IMR-90 (cell line): ENCODE measurements around the gene CBL. TPM values are rescaled to one million over a fixed set of nuclear protein-coding genes. Genes with fewer than 3 reads are reported as not detected.

ENCODE experiments used
- ATAC-seq: fragments of 200-7000 bp; cut with Tn5 transposase; 2 replicates; pipeline ENCODE4 v1.9.1; 2020; ENCODE audit warnings: low read depth, mild to moderate bottlenecking, moderate library complexity
- BruUV-seq: library from RNA; stranded (reverse); fragments of 400-500 nt; replicated peaks from 2 replicates; lab custom pipeline; 2021; lab: Mats Ljungman, UMichigan
- CTCF ChIA-PET: fragments of 300-600 bp; formaldehyde crosslinking; extraction: SDS; loops from one replicate; lab custom pipeline; 2021; ENCODE audit warnings: antibody characterized with exemption; lab: Yijun Ruan, JAX
- POLR2A ChIA-PET: fragments of 300-600 bp; sonication (Branson Sonifier 250); formaldehyde crosslinking; loops from one replicate; lab custom pipeline; 2022; ENCODE audit warnings: antibody characterized with exemption; ENCODE audit not compliant: unreplicated experiment; lab: Charles Lee
- DNase-seq: peaks from one replicate; pipeline ENCODE4 v3.0.0; 2013
- H2AFZ ChIP-seq: replicated peaks from 2 replicates; pipeline ENCODE3; 2013; ENCODE audit warnings: low read length, mild to moderate bottlenecking; ENCODE audit not compliant: poor library complexity
- H2AK5ac ChIP-seq: 2 replicates; pipeline ENCODE4 v1.6.1; 2013; ENCODE audit warnings: low read depth, low read length, inconsistent platforms
- H2AK9ac ChIP-seq: replicated peaks from 2 replicates; pipeline ENCODE3; 2013; ENCODE audit warnings: mild to moderate bottlenecking, low read depth, low read length, moderate library complexity; ENCODE audit not compliant: poor library complexity
- H2BK120ac ChIP-seq: 2 replicates; pipeline ENCODE4 v1.6.1; 2013; ENCODE audit warnings: low read depth, low read length, inconsistent platforms
- H2BK15ac ChIP-seq: 3 replicates; pipeline ENCODE4 v1.6.1; 2013; ENCODE audit warnings: low read depth, low read length, inconsistent platforms
- H2BK20ac ChIP-seq: 2 replicates; pipeline ENCODE4 v1.6.1; 2013; ENCODE audit warnings: low read depth, mild to moderate bottlenecking, inconsistent platforms, low read length, moderate library complexity
- H2BK5ac ChIP-seq: 2 replicates; pipeline ENCODE4 v1.6.1; 2013; ENCODE audit warnings: mild to moderate bottlenecking, low read depth, low read length, inconsistent platforms; ENCODE audit not compliant: poor library complexity, severe bottlenecking
- H3K14ac ChIP-seq: replicated peaks from 2 replicates; pipeline ENCODE4 v1.6.1; 2013; ENCODE audit warnings: low read depth, low read length, inconsistent platforms
- H3K18ac ChIP-seq: 2 replicates; pipeline ENCODE4 v1.6.1; 2013; ENCODE audit warnings: low read depth, low read length, control low read depth
- H3K23ac ChIP-seq: 2 replicates; pipeline ENCODE4 v1.6.1; 2013; ENCODE audit warnings: low read depth, low read length, inconsistent platforms
- H3K27ac ChIP-seq: 2 replicates; pipeline ENCODE4 v1.5.1; 2013; ENCODE audit warnings: mild to moderate bottlenecking, control low read depth, low read length; ENCODE audit not compliant: insufficient read depth
- H3K27me3 ChIP-seq: 2 replicates; pipeline ENCODE4 v1.6.1; 2013; ENCODE audit warnings: low read length; ENCODE audit not compliant: control insufficient read depth, insufficient read depth
- H3K36me3 ChIP-seq: 2 replicates; pipeline ENCODE4 v1.6.1; 2013; ENCODE audit warnings: low read length, mixed read lengths; ENCODE audit not compliant: control insufficient read depth, insufficient read depth
- H3K4ac ChIP-seq: 2 replicates; pipeline ENCODE4 v1.6.1; 2013; ENCODE audit warnings: low read depth, low read length, inconsistent platforms
- H3K4me1 ChIP-seq: 2 replicates; pipeline ENCODE4 v1.6.1; 2013; ENCODE audit warnings: low read length, mixed read lengths; ENCODE audit not compliant: control insufficient read depth, insufficient read depth
- H3K4me2 ChIP-seq: 2 replicates; pipeline ENCODE4 v1.6.1; 2013; ENCODE audit warnings: low read depth, mild to moderate bottlenecking, control low read depth, low read length, moderate library complexity
- H3K4me3 ChIP-seq: 2 replicates; pipeline ENCODE4 v1.5.1; 2013; ENCODE audit warnings: low read depth, mild to moderate bottlenecking, control low read depth, low read length, moderate library complexity; ENCODE audit not compliant: insufficient read depth
- H3K56ac ChIP-seq: 2 replicates; pipeline ENCODE4 v1.6.1; 2013; ENCODE audit warnings: low read length, inconsistent platforms; ENCODE audit not compliant: insufficient read depth; ENCODE audit errors: extremely low read depth
- H3K79me1 ChIP-seq, 2 experiments: 2 replicates each; pipeline ENCODE4 v1.6.1; 2013; ENCODE audit warnings: low read length in 2 of 2, inconsistent platforms in 1 of 2, low read depth in 1 of 2
- H3K9ac ChIP-seq: 2 replicates; pipeline ENCODE4 v1.6.1; 2013; ENCODE audit warnings: low read depth, low read length, control low read depth
- H3K9me1 ChIP-seq: 2 replicates; pipeline ENCODE4 v1.6.1; 2013; ENCODE audit warnings: low read length, inconsistent platforms; ENCODE audit not compliant: insufficient read depth
- H3K9me3 ChIP-seq: 2 replicates; pipeline ENCODE4 v1.6.1; 2013; ENCODE audit warnings: low read length; ENCODE audit not compliant: control insufficient read depth, insufficient read depth
- H4K20me1 ChIP-seq: 2 replicates; pipeline ENCODE4 v1.6.1; 2013; ENCODE audit warnings: low read length, inconsistent platforms; ENCODE audit not compliant: insufficient read depth
- H4K5ac ChIP-seq: 2 replicates; pipeline ENCODE4 v1.6.1; 2013; ENCODE audit warnings: mild to moderate bottlenecking, low read depth, low read length, control low read depth
- H4K8ac ChIP-seq, 2 experiments: 2 replicates each; pipeline ENCODE4 v1.6.1; 2013; ENCODE audit warnings: low read depth in 2 of 2, low read length in 2 of 2, control low read depth in 1 of 2, inconsistent platforms in 1 of 2
- H4K91ac ChIP-seq: 2 replicates; pipeline ENCODE4 v1.6.1; 2013; ENCODE audit warnings: low read depth, low read length, inconsistent platforms; ENCODE audit not compliant: insufficient read depth
- CHD1 ChIP-seq: IDR thresholded peaks from 2 replicates; pipeline ENCODE4 v1.6.1; 2012; ENCODE audit warnings: low read depth, low read length, improper control_type of control experiment
- MAZ ChIP-seq: IDR thresholded peaks from 2 replicates; pipeline ENCODE4 v1.6.1; 2012; ENCODE audit warnings: low read depth, mild to moderate bottlenecking, low read length, improper control_type of control experiment, moderate library complexity, borderline replicate concordance
- SMC3 ChIP-seq: fragments of 150-350 bp; IDR thresholded peaks from 2 replicates; pipeline ENCODE4 v1.6.1; 2016; ENCODE audit warnings: low read depth, mild to moderate bottlenecking, antibody characterized with exemption, low read length, moderate library complexity
- WGBS, 2 experiments: methylation state at CpG; one replicate each; pipeline versions ENCODE4 v1.1.5 to v1.1.7; 2013; ENCODE audit warnings: missing lambda C conversion rate in 2 of 2; ENCODE audit not compliant: insufficient read length in 1 of 2; ENCODE audit errors: extremely low coverage in 2 of 2; 5-methylcytosine and 5-hydroxymethylcytosine counted together
- dilution Hi-C: fragments of 300-500 bp; cut with HindIII; formaldehyde crosslinking; loops from one replicate; pipeline ENCODE4 v1.14.3; 2018; ENCODE audit warnings: low sequenced_read_pairs; ENCODE audit not compliant: unreplicated experiment
- in situ Hi-C: fragments of 300-500 bp; cut with MboI; formaldehyde crosslinking; loops from 3 replicates; pipeline ENCODE4 v1.14.3; 2019; ENCODE audit warnings: low sequenced_read_pairs, inconsistent platforms, mixed read lengths
- intact Hi-C: fragments of 100-400 bp; cut with micrococcal nuclease; formaldehyde crosslinking; loops from 2 replicates; pipeline ENCODE4 v1.10.0; 2022
- polyA plus RNA-seq, 3 experiments: library from polyadenylated mRNA; depleted of rRNA; stranded (reverse); fragments of >200 nt; gene quantifications; 2 replicates each; pipeline ENCODE4 v1.2.3, GENCODE V29; 2012; ENCODE audit warnings: low replicate concordance in 1 of 3
- total RNA-seq: library from RNA; depleted of rRNA; stranded (reverse); fragments of >200 nt; gene quantifications from 2 replicates; pipeline ENCODE4 v1.2.3, GENCODE V29; 2012
- TF ChIP-seq, protein P1 (sequence below): fragments of 150-350 bp; IDR thresholded peaks from 2 replicates; pipeline ENCODE4 v1.6.1; 2017; ENCODE audit warnings: mild to moderate bottlenecking, antibody characterized with exemption, low read length, low read depth

The CBL gene
- total and polyA plus RNA-seq, 2 of the 4 experiments (the other 2 are of a cell fraction): 6.1 to 11.8 TPM

DNA sequence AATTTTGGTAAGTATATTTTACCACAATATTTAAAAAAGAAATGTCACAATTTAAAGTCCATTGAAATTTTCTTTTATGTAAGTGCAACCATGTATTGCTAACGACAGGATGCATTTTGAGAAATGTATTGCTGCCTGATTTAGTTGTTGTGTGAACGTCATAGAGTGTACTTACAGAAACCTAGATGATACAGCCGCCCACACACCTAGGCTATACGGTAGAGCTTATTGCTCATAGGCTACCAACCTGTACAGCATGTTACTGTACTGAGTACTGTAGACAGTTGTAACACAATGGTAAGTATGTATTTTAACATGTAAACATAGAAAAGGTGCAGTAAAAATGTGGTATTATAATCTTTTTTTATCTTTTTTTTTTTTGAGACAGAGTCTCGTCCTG is 48.1 kb downstream of the CBL start:
- dilution Hi-C loops (no loop called here), intact Hi-C loops (no loop called here), in situ Hi-C loops (no loop called here)
- no peak overlapping the region for H2AK5ac ChIP-seq
- peaks cover 36 to 57% of the 10 kb centered on the region in 2 experiments for H3K79me1 ChIP-seq
- peaks cover 1% of the 10 kb centered on the region for H3K36me3 ChIP-seq
- H3K4ac ChIP-seq: no peak overlapping the region
- no peak overlapping the region for H2BK5ac ChIP-seq
- ChIA-PET CTCF (interaction anchor here (0.6 kb wide), 1 partner anchor 18 kb away, joined by 3 read pairs; no protein-coding TSS in a partner anchor), POLR2A (no interaction called here)
- peaks cover 16% of the 10 kb centered on the region for H4K20me1 ChIP-seq
- TF ChIP-seq SMC3: no peak
- no peak for TF ChIP-seq CHD1
- TF ChIP-seq, protein P1, sequence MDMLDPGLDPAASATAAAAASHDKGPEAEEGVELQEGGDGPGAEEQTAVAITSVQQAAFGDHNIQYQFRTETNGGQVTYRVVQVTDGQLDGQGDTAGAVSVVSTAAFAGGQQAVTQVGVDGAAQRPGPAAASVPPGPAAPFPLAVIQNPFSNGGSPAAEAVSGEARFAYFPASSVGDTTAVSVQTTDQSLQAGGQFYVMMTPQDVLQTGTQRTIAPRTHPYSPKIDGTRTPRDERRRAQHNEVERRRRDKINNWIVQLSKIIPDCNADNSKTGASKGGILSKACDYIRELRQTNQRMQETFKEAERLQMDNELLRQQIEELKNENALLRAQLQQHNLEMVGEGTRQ: no peak
- no peak for TF ChIP-seq MAZ
- peaks cover 5% of the 10 kb centered on the region; the same call in 1 of the 2 replicates for H3K4me1 ChIP-seq
- H3K27me3 ChIP-seq: no peaks in the 10 kb centered on the region
- BruUV-seq: no TSS peak
- H2BK120ac ChIP-seq: no peak overlapping the region
- H3K14ac ChIP-seq: no peak overlapping the region
- no peak overlapping the region for H4K91ac ChIP-seq
- no peak overlapping the region for H4K8ac ChIP-seq
- H3K9me3 ChIP-seq: no peaks in the 10 kb centered on the region
- H3K23ac ChIP-seq: no peak overlapping the region
- no peak overlapping the region for H3K4me3 ChIP-seq
- no peak overlapping the region for H3K4me2 ChIP-seq
- H2AFZ ChIP-seq: no peak overlapping the region
- peaks cover 20% of the 10 kb centered on the region for H3K9me1 ChIP-seq
- no peak overlapping the region for H2BK15ac ChIP-seq
- DNase-seq (no peak), ATAC-seq (no peak)
- no peak overlapping the region for H2AK9ac ChIP-seq
- no CpG with 5 or more reads among the region's 5 CpGs for WGBS, 2 experiments
- H3K56ac ChIP-seq: no peak overlapping the region
- no peak overlapping the region for H3K18ac ChIP-seq
- H3K27ac ChIP-seq: no peak overlapping the region
- H2BK20ac ChIP-seq: no peak overlapping the region
- no peak overlapping the region for H3K9ac ChIP-seq
- H4K5ac ChIP-seq: no peak overlapping the region
